Stimulated activated CD8-positive, alpha-beta memory T cell treated with anti-CD3 and anti-CD28 coated beads, Interleukin-15, amount 100 ng/mL, for 1 hour (primary cell): ENCODE results near the gene GPALPP1.
A peak's percentile ranks its signal among the peaks of the same experiment; 100 is the strongest.
"Not testable (repeated sequence)": the region's sequence is repeated elsewhere in the genome, so short reads cannot be mapped to it uniquely, and the experiment has no call there.

Source experiments
- DNase-seq: peaks from one replicate; pipeline ENCODE4 v3.0.0-alpha.2; 2020; ENCODE audit warnings: low read depth

Gene GPALPP1

GRCh38 chr13:45007225-45007624 is 17.9 kb downstream of the GPALPP1 start:
- no peak for DNase-seq

- no peak for DNase-seq
These were observed 18.5 kb downstream of the GPALPP1 start for GRCh38 chr13:45007823-45008222.

GRCh38 chr13:45011198-45011597 is 21.9 kb downstream of the GPALPP1 start:
- no peak for DNase-seq

GRCh38 chr13:45015300-45015699 is 26.0 kb downstream of the GPALPP1 start:
- DNase-seq: no peak

- no peak for DNase-seq
These were observed 27.6 kb downstream of the GPALPP1 start for GRCh38 chr13:45016792-45017425.

GRCh38 chr13:45019981-45020380 is 30.6 kb downstream of the GPALPP1 start:
- DNase-seq: not testable (repeated sequence)

- DNase-seq: no peak
These were observed 31.9 kb downstream of the GPALPP1 start for GRCh38 chr13:45021250-45021649.

- DNase-seq: no peak
These were observed 35.5 kb downstream of the GPALPP1 start for GRCh38 chr13:45024847-45025246.

- DNase-seq: no peak
These were observed 45.0 kb downstream of the GPALPP1 start for GRCh38 chr13:45034342-45034741.

- no peak for DNase-seq
These were observed 46.9 kb downstream of the GPALPP1 start for GRCh38 chr13:45036206-45036605.

- no peak for DNase-seq
These were observed 50.8 kb downstream of the GPALPP1 start for GRCh38 chr13:45040173-45040572.

GRCh38 chr13:45040622-45041021 is 51.3 kb downstream of the GPALPP1 start:
- DNase-seq: no peak

GRCh38 chr13:45042539-45042938 is 53.2 kb downstream of the GPALPP1 start:
- no peak for DNase-seq

- DNase-seq: no peak
These were observed 57.1 kb downstream of the GPALPP1 start for GRCh38 chr13:45046445-45046844.

GRCh38 chr13:45047394-45048310 is 58.3 kb downstream of the GPALPP1 start:
- peak; percentile 56 for DNase-seq

GRCh38 chr13:45048890-45049407 is 59.6 kb downstream of the GPALPP1 start:
- DNase-seq: no peak

GRCh38 chr13:45049478-45049877 is 60.1 kb downstream of the GPALPP1 start:
- DNase-seq: no peak

- no peak for DNase-seq
These were observed 62.0 kb downstream of the GPALPP1 start for GRCh38 chr13:45051315-45051714.

GRCh38 chr13:45055198-45055901 is 66.0 kb downstream of the GPALPP1 start:
- DNase-seq: no peak

GRCh38 chr13:45055902-45056648 is 66.7 kb downstream of the GPALPP1 start:
- no peak for DNase-seq

GRCh38 chr13:45060062-45060461 is 70.7 kb downstream of the GPALPP1 start:
- no peak for DNase-seq
